Uterus (tissue), 4 donors: ENCODE data around the gene LRRC74A. TPM values are rescaled to one million over a fixed set of nuclear protein-coding genes. Genes with fewer than 3 reads are reported as not detected.
A peak's percentile ranks its signal among the peaks of the same experiment; 100 is the strongest.

Source experiments
- DNase-seq, 2 donors: peaks; one replicate each; pipeline ENCODE4 v3.0.0-alpha.2; 2019 to 2020
- H3K27ac ChIP-seq, 2 donors: fragments of 200-600 bp; sonication (generic); 1 replicate in 1 of 2; 2 replicates in 1 of 2; pipeline ENCODE4 v1.5.1; 2016 to 2018
- H3K27me3 ChIP-seq, 2 donors: fragments of 200-600 bp; sonication (generic); one replicate each; pipeline ENCODE4 v1.5.1; 2018 to 2019; ENCODE audit warnings: control low read depth in 1 of 2
- H3K36me3 ChIP-seq, 2 donors: fragments of 200-600 bp; sonication (generic); one replicate each; pipeline ENCODE4 v1.5.1; 2019; ENCODE audit warnings: control low read depth in 1 of 2
- H3K4me1 ChIP-seq, 2 donors: fragments of 200-600 bp; sonication (generic); one replicate each; pipeline ENCODE4 v1.5.1; 2018 to 2019; ENCODE audit warnings: control low read depth in 1 of 2
- H3K4me3 ChIP-seq, 2 donors: fragments of 200-600 bp; sonication (generic); 1 replicate in 1 of 2; 2 replicates in 1 of 2; pipeline ENCODE4 v1.5.1; 2018 to 2019; ENCODE audit warnings: mild to moderate bottlenecking in 1 of 2
- H3K9me3 ChIP-seq, 2 donors: fragments of 200-600 bp; sonication (generic); one replicate each; pipeline ENCODE4 v1.5.1; 2019; ENCODE audit warnings: control low read depth in 1 of 2
- POLR2A ChIP-seq, 2 donors: fragments of 450-650 bp; IDR thresholded peaks; one replicate each; pipeline ENCODE4 v1.6.1; 2016; ENCODE audit warnings: antibody characterized with exemption in 2 of 2, mild to moderate bottlenecking in 1 of 2, moderate library complexity in 1 of 2
- intact Hi-C: fragments of 100-400 bp; cut with DNase I; formaldehyde crosslinking; loops from one replicate; pipeline ENCODE4 v1.15.1; 2023; ENCODE audit warnings: low total_unique reads
- total RNA-seq, 4 donors: library from RNA; depleted of rRNA in 3 of 4; stranded (reverse); fragments of >200 nt in 3 of 4; gene quantifications; one replicate each; pipeline versions ENCODE4 v1.1.0 to v1.2.4, GENCODE V29; 2014 to 2023
- TF ChIP-seq, protein P1 (sequence below), 4 experiments: fragments of 200-600 bp in 2 of 4; fragments of 450-650 bp in 2 of 4; sonication (generic) in 2 of 4; IDR thresholded peaks; one replicate each; pipeline ENCODE4 v1.5.1; 2016 to 2019; ENCODE audit warnings: antibody characterized with exemption in 4 of 4, mild to moderate bottlenecking in 2 of 4, moderate library complexity in 1 of 4
- donor health status: DM: yes; HTN: yes; CAD: no.

The LRRC74A gene
- total RNA-seq, 4 donors from 2014 or later, result not detected

DNA sequence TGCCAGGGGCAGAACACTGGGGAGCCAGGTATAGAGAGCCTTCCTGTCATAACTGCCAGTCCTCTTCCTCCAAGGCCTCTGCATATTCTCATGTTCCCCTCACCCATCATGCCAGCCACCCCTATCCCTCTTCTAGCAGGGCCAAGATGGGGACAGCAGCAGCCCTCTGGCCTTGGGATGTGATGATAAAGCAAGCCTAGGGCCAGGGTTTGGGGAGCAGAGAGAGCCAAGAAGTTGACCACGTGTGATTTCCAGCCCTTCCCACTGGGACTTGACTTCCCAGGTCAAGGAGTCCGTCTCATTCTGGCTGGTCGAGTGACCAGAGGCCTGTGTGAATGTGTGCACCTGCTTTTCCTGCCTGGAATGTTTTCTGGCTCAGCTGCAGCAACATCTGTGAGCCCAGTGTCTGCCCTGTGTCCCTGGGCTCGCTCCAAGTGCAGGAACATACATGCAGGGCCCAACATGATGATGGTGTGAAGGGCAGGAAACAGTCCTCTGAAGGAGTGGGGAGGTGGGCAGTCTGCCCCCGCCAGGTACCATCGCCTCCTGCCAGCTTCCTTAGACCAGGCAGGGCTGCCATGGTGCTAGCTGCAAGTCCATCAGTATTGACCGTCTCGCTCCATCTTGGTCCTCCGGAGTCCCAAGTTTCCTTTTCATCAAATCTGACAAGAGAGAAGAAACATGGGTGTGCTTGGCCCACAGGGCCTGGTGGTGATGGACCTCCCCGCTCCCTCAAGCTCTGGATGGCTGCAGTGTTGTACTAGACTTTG is 43.9 kb upstream of the LRRC74A start:
- Histone ChIP-seq H3K9me3 (no peaks in the 10 kb centered on the region), H3K27ac (peak overlapping the region; percentile 39 to 51), H3K27me3 (no peaks in the 10 kb centered on the region), H3K4me1 (no peaks in the 10 kb centered on the region), H3K36me3 (no peaks in the 10 kb centered on the region), H3K4me3 (no peak overlapping the region)
- intact Hi-C loops, result loop anchor here (5.0 kb wide), 1 partner anchor 70 kb away; no protein-coding TSS in a partner anchor
- TF ChIP-seq, protein P1, sequence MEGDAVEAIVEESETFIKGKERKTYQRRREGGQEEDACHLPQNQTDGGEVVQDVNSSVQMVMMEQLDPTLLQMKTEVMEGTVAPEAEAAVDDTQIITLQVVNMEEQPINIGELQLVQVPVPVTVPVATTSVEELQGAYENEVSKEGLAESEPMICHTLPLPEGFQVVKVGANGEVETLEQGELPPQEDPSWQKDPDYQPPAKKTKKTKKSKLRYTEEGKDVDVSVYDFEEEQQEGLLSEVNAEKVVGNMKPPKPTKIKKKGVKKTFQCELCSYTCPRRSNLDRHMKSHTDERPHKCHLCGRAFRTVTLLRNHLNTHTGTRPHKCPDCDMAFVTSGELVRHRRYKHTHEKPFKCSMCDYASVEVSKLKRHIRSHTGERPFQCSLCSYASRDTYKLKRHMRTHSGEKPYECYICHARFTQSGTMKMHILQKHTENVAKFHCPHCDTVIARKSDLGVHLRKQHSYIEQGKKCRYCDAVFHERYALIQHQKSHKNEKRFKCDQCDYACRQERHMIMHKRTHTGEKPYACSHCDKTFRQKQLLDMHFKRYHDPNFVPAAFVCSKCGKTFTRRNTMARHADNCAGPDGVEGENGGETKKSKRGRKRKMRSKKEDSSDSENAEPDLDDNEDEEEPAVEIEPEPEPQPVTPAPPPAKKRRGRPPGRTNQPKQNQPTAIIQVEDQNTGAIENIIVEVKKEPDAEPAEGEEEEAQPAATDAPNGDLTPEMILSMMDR (IDR thresholded peaks at IDR 0.05), result no peak
- TF ChIP-seq POLR2A (IDR thresholded peaks at IDR 0.05), result no peak
- DNase-seq, result no peak

DNA sequence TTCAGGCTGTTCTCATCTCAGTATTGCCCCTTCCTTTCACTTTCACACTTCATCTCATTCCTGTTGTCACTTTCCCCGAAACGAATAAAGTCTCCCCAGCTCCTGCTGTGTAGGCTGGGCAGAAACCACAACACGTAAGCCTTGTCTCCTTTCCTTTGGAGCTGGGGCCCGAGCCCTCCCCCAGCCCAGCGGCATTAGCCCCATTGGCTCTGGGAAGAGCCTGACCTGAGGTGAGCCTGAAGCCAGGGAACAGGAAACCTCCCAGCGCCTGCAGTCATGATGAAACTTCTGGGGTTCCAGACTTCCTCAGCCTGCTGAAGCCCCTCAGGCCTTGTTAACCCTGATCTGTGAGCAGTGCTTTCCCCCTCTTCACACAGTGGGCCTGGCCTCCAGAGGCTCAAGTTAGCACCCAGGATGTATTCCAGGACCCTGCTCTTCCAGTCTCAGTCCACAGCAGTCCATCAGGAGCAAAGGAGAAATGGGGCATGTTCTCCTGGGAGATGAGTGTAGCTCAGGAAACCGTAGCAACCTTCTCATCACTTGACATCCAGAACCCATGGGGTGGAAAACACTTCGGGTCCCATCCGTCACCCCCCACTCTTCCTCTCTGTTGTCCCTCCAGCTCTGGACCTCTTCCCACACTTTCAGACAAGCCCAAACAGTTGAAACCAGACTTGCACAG is 43.2 kb upstream of the LRRC74A start:
- Histone ChIP-seq H3K4me3 (no peak overlapping the region), H3K27ac (peak overlapping the region; percentile 39 to 51), H3K27me3 (no peaks in the 10 kb centered on the region), H3K36me3 (no peaks in the 10 kb centered on the region), H3K4me1 (no peaks in the 10 kb centered on the region), H3K9me3 (no peaks in the 10 kb centered on the region)
- intact Hi-C loops, result loop anchor here (5.0 kb wide), 1 partner anchor 71 kb away; no protein-coding TSS in a partner anchor
- TF ChIP-seq, protein P1 (IDR thresholded peaks at IDR 0.05), result no peak
- TF ChIP-seq POLR2A (IDR thresholded peaks at IDR 0.05), result no peak
- DNase-seq, result no peak

DNA sequence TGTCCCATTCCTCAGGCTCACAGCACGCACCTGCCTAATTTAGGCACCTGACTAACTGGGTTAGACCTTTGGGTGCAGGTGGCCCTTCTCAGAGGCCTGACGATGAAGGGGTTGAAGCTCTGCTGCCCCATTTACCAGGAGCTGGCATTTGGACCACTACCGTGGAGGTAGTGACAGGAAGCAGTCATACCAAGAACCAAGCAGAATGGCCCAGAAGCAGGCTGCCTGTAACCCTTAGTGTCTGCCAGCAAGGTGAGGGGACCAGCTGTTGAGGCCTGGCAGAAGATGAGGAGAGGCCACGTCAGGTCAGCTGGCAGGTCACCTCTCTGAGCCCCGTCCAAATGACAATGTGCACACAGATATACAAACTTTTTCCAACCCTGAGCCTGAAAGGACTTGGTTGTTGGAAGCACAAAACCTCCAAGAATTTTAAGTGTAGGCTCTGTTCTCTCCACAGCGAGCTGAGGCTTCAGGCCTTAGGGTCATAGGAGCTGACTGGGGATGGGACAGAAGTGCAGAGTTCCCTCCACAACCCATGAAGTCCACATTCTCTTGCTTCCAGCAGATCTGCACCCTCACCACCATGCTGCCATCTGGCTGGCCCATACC is 41.8 kb upstream of the LRRC74A start:
- intact Hi-C loops, result loop anchor here (5.0 kb wide), 1 partner anchor 72 kb away; no protein-coding TSS in a partner anchor
- Histone ChIP-seq H3K27ac (no peak overlapping the region), H3K27me3 (no peaks in the 10 kb centered on the region), H3K4me3 (no peak overlapping the region), H3K36me3 (no peaks in the 10 kb centered on the region), H3K9me3 (no peaks in the 10 kb centered on the region), H3K4me1 (no peaks in the 10 kb centered on the region)
- DNase-seq, result peak in 1 of 2 donors; percentile 11
- TF ChIP-seq, protein P1 (IDR thresholded peaks at IDR 0.05), result no peak
- no peak for TF ChIP-seq POLR2A (IDR thresholded peaks at IDR 0.05)

DNA sequence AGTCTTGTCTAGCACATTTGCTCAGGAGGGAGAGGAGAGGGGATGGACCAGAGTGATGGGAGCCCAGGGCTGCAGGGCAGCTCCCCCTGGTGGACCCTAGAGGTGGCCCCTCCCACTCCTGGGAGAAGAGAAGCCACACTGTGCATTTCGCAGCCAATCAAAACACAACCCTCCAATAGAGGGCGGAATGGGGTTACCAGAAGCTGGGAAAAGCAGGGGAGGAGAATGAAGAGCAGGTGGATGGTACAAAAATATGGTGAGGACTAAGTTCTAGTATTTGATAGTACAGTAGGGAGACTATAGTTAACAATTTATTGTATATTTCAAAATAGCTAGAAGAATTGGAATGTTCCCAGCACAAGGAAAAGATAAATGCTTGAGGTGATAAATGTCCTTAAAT is 41.3 kb upstream of the LRRC74A start:
- Histone ChIP-seq H3K9me3 (no peaks in the 10 kb centered on the region), H3K27ac (no peak overlapping the region), H3K27me3 (no peaks in the 10 kb centered on the region), H3K4me3 (no peak overlapping the region), H3K4me1 (no peaks in the 10 kb centered on the region), H3K36me3 (no peaks in the 10 kb centered on the region)
- peak; percentile 81 to 83 for DNase-seq
- TF ChIP-seq, protein P1 (IDR thresholded peaks at IDR 0.05), result peak; percentile 89 to 94 (median 90)
- TF ChIP-seq POLR2A (IDR thresholded peaks at IDR 0.05), result no peak
- intact Hi-C loops, result loop anchor here (5.0 kb wide), 1 partner anchor 73 kb away; no protein-coding TSS in a partner anchor
